ENCODE data around the gene APOB.

- TF ChIP-seq CTCF (IDR thresholded peaks at IDR 0.05 in 4 of 5, conservative IDR thresholded peaks at IDR 0.05 in 1 of 5) (no peak), POLR2A (IDR thresholded peaks at IDR 0.05) (no peak)
Measured at GRCh38 chr2:21024722-21025389, 19.0 kb downstream of the APOB start.

Data from gastrocnemius medialis (tissue), 4 donors.